DMS53 (cell line): Measurements from ENCODE around the gene PTPDC1.

ENCODE experiments used
- DNase-seq: peaks from one replicate; lab custom pipeline; 2025; lab: John Stamatoyannopoulos, UW

PTPDC1 gene

GRCh38 chr9:94084314-94084713 lies at the start of gene PTPDC1:
Gene PTPDC1, plus strand, starts transcription at chr9:94084464. Its CDS starts 67 bp downstream, at chr9:94084531.
- peak; percentile 75 for DNase-seq

GRCh38 chr9:94034511-94034910 lies 49.8 kb upstream of the PTPDC1 start:
- DNase-seq, result no peak

GRCh38 chr9:94039786-94040185 lies 44.5 kb upstream of the PTPDC1 start:
- no peak for DNase-seq

- DNase-seq, result no peak
These were observed 41.5 kb upstream of the PTPDC1 start for GRCh38 chr9:94042516-94043360.

- no peak for DNase-seq
These were observed 29.5 kb upstream of the PTPDC1 start for GRCh38 chr9:94054716-94055115.

GRCh38 chr9:94056442-94056974 lies 27.8 kb upstream of the PTPDC1 start:
- DNase-seq, result peak; percentile 15

GRCh38 chr9:94057918-94058317 lies 26.3 kb upstream of the PTPDC1 start:
- no peak for DNase-seq

GRCh38 chr9:94061864-94062263 lies 22.4 kb upstream of the PTPDC1 start:
- no peak for DNase-seq

- DNase-seq, result peak; percentile 81
These were observed 18.7 kb upstream of the PTPDC1 start for GRCh38 chr9:94065535-94065961.

GRCh38 chr9:94068257-94068656 lies 16.0 kb upstream of the PTPDC1 start:
- DNase-seq, result no peak

- DNase-seq, result peak; percentile 37
These were observed 7.7 kb upstream of the PTPDC1 start for GRCh38 chr9:94076557-94076956.

- DNase-seq, result no peak
These were observed 6.2 kb upstream of the PTPDC1 start for GRCh38 chr9:94078086-94078485.

GRCh38 chr9:94079236-94079635 lies 5.0 kb upstream of the PTPDC1 start:
- no peak for DNase-seq

- no peak for DNase-seq
These were observed 4.0 kb upstream of the PTPDC1 start for GRCh38 chr9:94080249-94080648.

GRCh38 chr9:94081435-94081834 lies 2.8 kb upstream of the PTPDC1 start:
- DNase-seq, result no peak

- no peak for DNase-seq
These were observed 2.3 kb upstream of the PTPDC1 start for GRCh38 chr9:94081864-94082463.

- DNase-seq, result no peak
These were observed 1.7 kb upstream of the PTPDC1 start for GRCh38 chr9:94082553-94082952.

GRCh38 chr9:94082956-94083355 lies 1.3 kb upstream of the PTPDC1 start:
- no peak for DNase-seq

- no peak for DNase-seq
These were observed 880 bp upstream of the PTPDC1 start for GRCh38 chr9:94083384-94083783.

GRCh38 chr9:94085062-94085639 lies 887 bp downstream of the PTPDC1 start:
- peak; percentile 25 for DNase-seq

GRCh38 chr9:94086486-94087345 lies 2.5 kb downstream of the PTPDC1 start:
- DNase-seq, result no peak
